CD1c-positive myeloid dendritic cell (primary cell): ENCODE results near the gene CYP2E1.
A peak's percentile ranks its signal among the peaks of the same experiment; 100 is the strongest.
"Not testable (repeated sequence)": the region's sequence is repeated elsewhere in the genome, so short reads cannot be mapped to it uniquely, and the experiment has no call there.

Experiments
- DNase-seq: peaks from one replicate; pipeline ENCODE4 v3.0.0-alpha.2; 2016; ENCODE audit errors: extremely low spot score

The CYP2E1 gene

GRCh38 chr10:133526957-133527588 lies at the start of gene CYP2E1:
Gene CYP2E1 (plus strand): TSS chr10:133527363. CDS start chr10:133527396, 33 bp downstream.
- no peak for DNase-seq

GRCh38 chr10:133481086-133481643 lies 46.0 kb upstream of the CYP2E1 start:
- DNase-seq = no peak

- no peak for DNase-seq
Observed at GRCh38 chr10:133481657-133482056, 45.5 kb upstream of the CYP2E1 start.

GRCh38 chr10:133484818-133485217 lies 42.3 kb upstream of the CYP2E1 start:
- DNase-seq = no peak

DNA sequence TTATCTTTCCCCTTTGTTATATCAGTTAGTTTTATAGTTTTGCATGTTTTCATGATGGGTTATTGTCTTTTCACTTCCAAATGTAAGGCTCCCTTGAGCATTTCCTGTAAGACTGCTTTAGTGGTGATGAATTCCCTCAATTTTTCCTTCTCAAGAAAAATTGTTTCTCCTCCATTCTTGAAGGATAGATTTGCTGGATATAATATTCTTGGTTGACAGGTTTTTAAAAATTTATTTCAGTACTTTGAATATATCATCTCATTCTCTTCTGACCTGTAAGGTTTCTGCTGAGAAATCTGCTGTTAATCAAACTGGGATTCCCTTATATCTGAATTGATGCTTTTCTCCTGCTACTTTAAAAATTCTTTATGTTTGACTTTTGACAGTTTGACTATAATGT lies 40.1 kb upstream of the CYP2E1 start:
- no peak for DNase-seq

DNA sequence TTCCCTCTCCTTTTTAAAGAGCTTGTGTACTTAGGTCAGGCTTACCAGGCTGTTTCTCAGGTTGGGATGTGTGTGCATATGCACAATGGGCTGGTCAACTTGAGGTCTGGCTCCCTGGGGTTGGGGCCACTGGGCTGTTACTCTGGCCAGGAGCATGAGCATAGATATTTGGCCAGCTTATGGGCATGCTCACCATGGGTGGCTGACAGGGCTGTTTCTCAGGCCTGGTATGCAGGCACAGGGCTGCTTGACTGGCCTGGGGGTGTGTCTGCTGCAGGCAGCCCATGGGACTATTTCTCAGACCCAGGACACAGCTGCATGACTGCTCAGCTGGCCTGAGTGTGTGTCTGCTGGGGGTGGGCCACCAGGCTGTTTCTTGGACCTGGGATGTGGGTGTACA lies 38.8 kb upstream of the CYP2E1 start:
- DNase-seq = no peak

DNA sequence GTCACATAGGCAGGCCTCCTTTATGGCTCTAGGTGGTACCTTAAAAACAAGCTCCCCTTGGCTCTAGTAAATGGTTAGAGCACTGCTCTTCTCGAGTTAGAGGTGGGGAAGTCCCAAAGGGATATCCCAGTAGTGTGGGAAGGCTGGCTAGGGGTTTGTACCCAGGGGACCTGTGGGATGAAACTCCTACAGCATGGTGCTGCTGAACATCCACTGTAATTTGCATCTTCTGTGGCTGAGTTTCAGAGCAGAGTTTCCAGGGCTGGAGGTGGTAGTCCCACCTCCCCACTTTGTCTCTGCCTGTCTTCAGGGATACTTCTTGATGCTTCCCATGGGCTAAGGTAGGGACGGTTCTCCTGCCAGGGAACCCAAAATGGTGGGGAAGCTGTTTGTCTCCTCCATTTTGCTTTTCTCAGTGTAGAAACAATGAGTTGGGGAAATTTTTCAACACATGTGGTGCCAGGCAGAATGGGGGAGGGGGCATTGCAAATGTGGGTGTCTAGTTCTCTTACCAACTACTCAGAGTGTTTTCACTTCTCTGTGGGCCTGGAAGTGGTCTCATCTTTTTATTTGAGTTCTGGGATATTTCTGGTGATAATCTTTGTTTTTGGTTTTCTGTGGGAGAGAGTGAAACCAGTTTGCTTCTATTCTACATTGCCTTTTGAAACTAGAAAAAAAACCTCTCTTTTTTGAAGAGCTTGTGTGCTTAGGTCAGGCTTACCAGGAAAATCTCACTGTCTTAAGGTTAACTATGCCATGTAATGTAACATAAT lies 37.2 kb upstream of the CYP2E1 start:
- no peak for DNase-seq

- not testable (repeated sequence) for DNase-seq
Observed at GRCh38 chr10:133493562-133493961, 33.6 kb upstream of the CYP2E1 start.

DNA sequence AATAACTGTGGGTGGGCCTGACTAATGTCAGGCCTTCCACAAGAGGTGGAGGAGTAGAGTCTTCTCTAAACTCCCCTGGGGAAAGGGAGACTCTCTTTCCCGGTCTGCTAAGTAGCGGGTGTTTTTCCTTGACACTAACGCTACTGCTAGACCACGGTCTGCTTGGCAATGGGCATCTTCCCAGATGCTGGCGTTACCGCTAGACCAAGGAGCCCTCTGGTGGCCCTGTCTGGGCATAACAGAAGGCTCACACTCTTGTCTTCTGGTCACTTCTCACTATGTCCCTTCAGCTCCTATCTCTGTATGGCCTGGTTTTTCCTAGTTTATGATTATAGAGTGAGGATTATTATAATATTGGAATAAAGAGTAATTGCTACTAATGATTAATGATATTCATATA lies 29.8 kb upstream of the CYP2E1 start:
- not testable (repeated sequence) for DNase-seq

GRCh38 chr10:133499176-133499575 lies 28.0 kb upstream of the CYP2E1 start:
- DNase-seq = not testable (repeated sequence)

DNA sequence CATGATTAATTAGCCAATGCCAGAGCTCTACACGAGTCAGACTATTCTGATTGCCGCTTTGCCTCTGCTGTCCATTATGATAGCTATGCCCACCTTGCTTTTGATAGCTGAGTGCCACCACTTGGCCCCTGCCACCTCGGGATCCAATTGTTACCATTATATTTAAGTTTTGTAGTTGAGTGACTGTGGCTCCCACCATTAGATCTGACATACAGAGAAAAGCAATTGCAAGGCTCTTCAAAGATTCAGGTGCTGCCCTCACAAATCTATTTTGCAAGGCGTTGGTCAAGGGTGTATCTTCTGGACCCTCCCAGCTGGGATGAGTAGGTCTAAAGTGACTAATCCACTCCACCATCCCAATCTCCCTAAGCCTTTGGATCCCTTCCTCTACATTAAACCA lies 26.3 kb upstream of the CYP2E1 start:
- DNase-seq = not testable (repeated sequence)

DNA sequence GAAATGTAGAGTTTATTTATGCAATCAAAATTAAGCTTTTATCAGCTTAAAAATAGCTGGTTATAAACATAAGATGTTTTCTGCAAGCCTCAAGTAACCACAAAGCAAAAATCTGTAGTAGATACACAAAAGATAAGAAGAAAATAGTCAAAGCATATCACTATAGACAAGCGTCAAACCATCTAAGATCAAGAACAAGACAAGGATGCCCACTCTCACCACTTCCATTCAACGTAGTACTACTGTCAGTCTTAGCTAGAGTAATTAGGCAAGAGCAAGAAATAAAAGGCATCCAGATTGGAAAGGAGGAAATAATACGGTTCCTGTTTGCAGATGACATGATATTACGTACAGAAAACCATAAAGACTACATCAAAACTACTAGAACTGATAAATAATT lies 17.5 kb upstream of the CYP2E1 start:
- no peak for DNase-seq

GRCh38 chr10:133511408-133511807 lies 15.8 kb upstream of the CYP2E1 start:
- DNase-seq = no peak

GRCh38 chr10:133511907-133512528 lies 15.1 kb upstream of the CYP2E1 start:
- no peak for DNase-seq

GRCh38 chr10:133515471-133515870 lies 11.7 kb upstream of the CYP2E1 start:
- DNase-seq = no peak

- DNase-seq = no peak
Observed at GRCh38 chr10:133516057-133516456, 11.1 kb upstream of the CYP2E1 start.

DNA sequence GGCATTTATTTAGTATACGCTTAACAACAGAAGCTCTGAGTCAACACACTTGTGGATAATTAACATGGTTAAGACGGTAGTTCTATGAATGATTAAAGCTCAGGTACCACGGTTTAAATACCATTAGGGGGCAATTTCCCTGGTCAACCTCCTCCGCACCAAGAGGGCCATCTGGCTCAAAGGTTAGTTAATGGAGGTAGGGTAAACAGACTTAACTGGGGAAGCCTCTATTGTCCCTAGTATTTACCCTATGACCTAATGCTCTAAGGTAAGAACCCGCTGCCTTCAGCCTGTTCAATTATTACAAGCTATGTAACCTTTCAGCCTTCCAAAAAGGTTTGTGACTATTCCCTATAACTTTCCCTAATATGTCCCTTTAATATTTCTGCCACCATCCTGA lies 8.6 kb upstream of the CYP2E1 start:
- DNase-seq = not testable (repeated sequence)

DNA sequence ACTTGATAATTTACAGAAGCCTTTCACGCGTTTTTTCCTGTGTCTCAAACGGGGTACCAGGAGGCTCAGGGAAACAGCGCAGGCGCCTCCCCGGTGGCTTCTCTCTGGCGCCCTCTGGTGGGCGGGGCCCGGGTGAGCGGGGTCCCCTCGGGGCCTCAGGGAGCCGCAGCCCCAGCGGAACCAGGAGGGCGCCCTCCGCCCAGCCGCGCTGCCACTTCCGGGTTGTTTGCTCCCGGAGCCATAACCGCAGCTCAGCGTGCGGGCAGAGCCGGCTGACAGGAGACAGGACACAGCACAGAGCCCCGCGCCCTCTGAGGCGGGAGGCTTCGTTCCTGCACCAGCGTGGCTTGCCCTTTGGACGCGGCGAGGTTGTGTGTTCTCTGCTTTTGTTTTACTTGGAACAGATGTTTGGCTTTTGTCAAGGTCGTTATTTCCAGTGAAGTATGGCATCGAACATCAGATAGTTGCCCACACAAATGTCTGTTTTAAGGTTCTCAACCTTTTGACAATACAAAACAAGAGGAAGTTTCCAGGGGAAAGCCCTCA lies 6.9 kb upstream of the CYP2E1 start:
- peak; percentile 87 for DNase-seq

DNA sequence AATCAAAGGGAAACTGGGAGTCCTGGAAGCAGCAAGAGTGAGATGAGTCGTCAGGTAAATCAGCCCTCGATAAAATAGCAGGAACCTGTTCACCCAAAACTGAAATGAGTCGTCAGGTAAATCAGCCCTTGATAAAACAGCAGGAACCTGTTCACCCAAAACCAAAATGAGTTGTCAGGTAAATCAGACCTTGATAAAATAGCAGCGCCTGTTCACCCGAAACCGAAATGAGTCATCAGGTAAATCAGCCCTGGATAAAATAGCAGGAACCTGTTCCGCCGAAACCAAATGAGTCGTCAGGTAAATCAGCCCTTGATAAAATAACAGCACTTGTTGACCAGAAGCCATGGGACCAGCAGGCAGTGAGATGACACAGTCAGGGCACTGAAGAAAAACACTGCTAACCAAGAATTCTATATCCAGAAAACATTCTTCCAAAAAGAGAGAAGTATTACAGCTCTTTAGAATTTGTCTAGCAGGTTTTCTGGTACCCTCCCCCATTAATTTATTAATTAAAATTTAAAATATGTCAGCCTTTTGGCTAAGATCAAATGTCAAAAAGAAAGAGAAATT lies 3.4 kb upstream of the CYP2E1 start:
- DNase-seq = no peak

DNA sequence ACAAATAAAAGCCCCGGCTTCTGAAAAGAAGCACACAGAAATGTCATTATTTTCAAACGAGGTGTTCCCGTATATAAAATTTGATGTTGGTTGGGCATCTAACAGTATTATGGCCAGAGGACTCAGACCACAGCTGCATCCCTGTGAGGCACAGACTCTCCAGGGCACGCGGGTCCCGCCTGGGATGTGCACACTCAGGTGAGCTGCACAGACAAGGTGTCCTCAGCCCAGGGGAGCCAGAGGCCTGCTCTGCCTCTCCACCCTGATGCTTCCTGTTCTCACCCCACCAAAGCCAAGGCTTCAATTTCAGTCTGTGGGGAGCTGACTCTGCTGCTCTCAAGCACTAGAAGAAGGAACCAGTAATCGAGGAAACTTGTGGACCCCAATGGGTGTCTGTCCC lies 1.7 kb upstream of the CYP2E1 start:
- no peak for DNase-seq

DNA sequence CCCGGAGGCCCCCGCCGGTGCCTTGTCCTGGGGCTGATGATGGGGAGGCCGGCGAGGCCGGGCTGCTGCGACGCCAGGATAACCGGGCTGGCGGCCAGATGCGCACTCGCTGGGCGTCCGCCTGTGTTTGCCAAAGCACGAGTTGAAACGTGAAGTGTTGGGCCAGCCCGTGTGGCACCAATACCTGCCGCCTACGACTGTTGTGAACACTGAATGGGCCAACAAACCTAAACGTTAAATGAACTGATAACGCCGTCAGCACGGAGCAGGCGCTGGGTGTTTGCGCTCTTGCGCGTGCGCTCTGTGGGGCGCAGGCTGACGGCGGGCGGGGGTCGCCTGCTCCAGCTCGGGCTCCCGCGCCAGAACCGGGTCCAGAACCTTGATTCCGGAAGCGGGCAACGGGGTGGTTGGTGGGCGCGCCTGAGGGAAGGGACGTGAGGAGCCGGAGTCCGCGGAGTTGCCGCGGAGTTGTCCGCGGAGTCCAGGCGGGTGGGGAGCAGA lies 658 bp downstream of the CYP2E1 start:
- DNase-seq = no peak
